GM18870 (cell line): ENCODE data around the gene PEA15.

Experiments
- ATAC-seq: cut with Tn5 transposase; IDR thresholded peaks from one replicate; pipeline ENCODE4 v1.9.1; 2021; ENCODE audit warnings: moderate library complexity; ENCODE audit not compliant: unreplicated experiment

PEA15 gene, protein sequence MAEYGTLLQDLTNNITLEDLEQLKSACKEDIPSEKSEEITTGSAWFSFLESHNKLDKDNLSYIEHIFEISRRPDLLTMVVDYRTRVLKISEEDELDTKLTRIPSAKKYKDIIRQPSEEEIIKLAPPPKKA

GRCh38 chr1:160205242-160206035, at the start of gene PEA15:
Gene PEA15 (plus strand): TSS chr1:160205384. CDS start chr1:160211545, 6,161 bp downstream.
- no peak for ATAC-seq

GRCh38 chr1:160156361-160156760, 48.8 kb upstream of the PEA15 start:
- no peak for ATAC-seq

GRCh38 chr1:160157174-160157573, 48.0 kb upstream of the PEA15 start:
- no peak for ATAC-seq

DNA sequence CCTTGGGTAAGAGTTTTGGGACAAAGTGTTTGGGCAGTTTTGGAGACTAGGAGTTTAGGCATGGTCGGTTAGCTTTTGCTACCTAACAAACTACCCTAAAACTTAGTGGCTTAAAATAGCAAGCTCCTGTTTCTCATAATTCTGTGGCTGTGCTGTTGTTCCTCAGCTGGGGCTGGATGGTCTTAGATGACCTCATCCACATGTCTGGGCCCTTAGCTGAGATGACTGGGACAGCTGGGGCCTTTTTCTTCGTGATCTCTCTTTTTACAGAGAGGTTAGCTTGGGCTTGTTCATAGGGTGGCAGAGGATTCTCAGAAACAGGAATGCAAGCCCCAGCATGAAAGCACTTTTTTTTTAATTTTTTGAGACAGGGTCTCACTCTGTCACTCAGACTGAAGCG, 47.2 kb upstream of the PEA15 start:
- no peak for ATAC-seq

DNA sequence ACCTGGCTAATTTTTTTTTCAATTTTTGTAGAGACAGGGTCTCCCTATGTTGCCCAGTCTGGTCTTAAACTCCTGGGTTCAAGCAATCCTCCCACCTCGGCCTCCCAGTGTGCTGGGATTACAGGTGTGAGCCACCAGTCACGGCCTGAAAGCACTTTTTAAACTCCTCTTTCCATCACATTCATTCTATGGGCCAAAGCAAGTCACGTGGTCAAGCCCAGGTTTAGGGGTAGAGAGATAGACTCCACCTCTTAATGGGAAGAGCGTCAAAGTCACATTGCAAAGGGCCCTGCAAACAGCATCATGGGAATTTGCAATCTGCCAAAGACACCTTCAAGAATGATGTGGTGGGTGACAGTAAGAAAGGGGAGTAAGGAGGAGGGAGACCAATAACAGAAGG, 46.6 kb upstream of the PEA15 start:
- no peak for ATAC-seq

GRCh38 chr1:160159846-160160245, 45.3 kb upstream of the PEA15 start:
- no peak for ATAC-seq

DNA sequence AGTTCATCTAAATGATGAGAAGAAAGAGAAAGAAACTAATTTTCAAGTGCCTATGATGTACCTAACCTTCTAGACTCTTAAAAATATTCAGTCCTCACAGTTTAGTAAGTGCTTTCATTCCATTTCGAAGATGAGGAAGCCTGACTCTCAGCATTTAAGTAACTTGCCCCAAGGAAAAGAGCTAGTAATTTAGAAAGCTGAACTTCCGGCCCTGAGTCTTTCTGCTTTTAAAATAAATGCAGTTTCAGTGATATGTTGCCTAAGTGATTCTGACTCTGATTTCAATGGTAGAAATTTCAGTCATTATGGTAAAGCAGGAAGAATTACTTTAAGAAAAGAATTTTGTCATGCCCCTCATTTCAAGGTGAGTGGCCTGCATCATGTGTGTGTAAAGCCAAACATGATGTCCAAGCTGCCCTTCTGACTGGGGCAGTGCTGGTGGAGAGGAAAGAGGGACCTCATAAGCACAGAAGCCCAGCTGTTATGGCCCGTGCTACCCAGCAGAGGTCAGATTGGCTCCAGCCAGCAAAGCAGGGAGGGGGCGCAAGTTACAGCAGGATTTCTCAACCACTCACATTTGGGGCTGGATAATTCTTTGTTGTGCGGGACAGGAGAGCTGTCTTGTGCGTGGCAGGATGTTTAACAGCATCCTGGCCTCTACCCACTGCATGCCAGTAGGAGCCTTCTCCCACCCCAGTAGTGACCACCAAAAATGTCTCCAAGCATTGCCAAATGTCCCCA, 43.0 kb upstream of the PEA15 start:
- ATAC-seq, result no peak

DNA sequence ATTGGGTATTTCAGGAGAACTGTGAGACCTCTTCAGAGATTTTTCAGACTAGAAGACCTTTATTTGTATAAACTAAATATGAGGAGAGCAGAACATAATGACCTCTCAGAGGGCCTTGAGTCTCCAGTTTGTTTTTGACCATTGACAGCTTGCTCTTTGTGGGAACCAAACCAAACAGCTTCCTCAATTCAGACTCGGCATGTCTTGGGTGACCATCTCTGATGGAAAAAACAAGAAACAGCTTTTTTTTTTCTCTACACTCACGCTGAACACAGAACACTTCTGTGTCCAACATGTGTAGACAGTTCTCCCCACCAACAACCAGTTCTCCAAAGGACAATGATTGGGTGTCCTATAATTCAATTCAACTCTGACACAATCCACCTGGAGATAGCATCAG, 42.3 kb upstream of the PEA15 start:
- ATAC-seq, result no peak

DNA sequence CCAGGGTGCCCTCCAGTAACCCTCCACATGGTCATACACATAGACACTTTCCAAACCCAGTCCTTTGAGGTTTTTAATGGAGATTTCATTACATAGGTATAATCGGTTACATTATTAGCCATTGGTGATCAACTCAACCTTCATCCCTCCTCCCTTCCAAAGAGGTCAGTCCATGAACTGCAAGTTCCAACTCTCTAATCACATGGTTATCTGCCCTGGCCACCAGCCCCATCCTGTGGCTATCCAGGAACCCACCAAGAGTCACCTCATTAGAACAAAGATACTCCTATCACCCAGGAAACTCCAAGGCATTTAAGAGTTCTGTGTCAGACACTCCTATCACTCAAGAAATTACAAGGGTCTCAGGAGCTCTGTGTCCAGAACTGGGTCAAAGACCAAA, 41.6 kb upstream of the PEA15 start:
- no peak for ATAC-seq

DNA sequence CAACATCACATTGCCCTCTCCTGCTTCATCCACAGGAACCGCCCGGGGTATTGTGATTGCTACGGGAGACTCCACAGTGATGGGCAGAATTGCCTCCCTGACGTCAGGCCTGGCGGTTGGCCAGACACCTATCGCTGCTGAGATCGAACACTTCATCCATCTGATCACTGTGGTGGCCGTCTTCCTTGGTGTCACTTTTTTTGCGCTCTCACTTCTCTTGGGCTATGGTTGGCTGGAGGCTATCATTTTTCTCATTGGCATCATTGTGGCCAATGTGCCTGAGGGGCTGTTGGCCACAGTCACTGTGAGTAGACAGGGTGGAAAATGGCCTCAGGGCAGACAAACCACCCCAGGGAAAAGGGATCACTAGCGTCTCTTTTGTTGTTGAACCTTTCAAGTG, 41.1 kb upstream of the PEA15 start:
- ATAC-seq, result no peak

DNA sequence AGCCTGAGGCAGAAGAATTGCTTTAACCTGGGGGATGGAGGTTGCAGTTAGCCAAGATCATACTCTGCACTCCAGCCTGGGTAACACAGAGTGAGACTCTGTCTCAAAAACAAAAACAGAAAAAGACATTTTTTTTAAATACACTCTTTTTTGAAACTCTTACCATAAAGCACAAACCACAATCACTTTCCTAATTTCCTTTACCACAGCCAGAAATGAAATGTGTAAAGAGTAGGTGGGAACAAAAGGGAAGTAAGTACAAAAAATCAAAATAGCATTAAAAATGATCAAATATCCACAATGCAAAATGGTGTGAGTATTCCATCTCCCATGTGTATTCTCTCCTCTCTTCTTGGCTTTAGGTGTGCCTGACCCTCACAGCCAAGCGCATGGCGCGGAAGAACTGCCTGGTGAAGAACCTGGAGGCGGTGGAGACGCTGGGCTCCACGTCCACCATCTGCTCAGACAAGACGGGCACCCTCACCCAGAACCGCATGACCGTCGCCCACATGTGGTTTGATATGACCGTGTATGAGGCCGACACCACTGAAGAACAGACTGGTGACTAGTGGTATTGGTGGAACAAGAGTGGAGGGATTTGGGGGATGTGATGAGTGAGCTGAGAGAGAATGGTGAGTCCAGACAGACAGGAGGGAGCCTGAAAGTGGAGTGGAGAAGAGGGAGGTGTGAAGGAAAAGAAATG, 38.9 kb upstream of the PEA15 start:
- no peak for ATAC-seq

DNA sequence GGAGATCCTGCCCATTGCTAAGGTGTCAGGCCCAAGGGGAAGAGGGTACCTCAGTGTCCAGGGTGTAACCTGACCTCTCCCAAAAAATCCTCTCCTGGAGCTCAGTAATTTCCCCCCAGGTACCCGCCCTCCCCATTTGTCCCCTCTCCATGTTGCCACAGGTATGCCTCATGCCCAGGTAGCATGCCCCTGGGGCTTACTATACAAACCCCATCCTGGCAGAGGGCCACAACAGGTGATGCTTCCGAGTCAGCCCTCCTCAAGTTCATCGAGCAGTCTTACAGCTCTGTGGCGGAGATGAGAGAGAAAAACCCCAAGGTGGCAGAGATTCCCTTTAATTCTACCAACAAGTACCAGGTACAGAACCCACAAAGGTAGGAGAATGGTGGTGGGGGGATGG, 38.1 kb upstream of the PEA15 start:
- ATAC-seq, result no peak

DNA sequence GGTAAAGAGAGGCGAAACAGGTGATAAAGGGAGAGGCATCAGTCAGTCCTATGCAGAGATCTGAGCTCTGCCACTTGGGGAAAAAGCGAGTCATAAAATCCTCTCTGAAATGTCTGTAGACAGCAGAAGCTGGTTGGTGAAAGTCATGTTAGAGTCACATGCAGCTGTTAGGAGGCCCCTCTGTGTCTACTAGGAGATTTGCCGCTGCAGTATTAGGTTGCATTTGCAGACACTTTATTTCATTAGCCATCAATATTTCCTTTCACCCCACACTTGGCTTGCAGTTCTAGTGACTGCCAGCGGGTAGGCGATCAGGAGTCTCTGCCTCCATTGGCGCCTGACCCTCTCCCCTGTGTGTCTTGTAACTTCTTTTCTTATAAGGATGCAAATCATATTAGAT, 37.6 kb upstream of the PEA15 start:
- ATAC-seq, result no peak

DNA sequence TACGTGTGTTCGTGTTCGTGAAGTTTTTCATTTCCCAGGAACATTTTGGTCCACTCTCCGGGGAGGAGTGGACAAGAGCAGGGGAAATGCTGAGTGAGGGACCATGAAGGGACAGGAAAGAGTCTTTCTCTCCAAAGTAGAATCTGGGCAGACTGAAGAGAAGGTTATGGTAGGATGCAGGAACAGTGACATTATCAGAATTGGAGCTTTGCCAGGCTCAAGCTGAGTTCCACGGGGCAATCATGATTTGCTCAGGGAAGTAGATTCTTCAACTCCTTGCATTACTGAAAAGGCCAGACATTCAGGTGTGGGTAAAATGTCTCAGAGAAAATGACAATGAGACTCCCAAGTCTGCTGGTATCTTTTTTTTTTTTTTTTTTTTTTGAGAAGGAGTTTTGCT, 37.2 kb upstream of the PEA15 start:
- no peak for ATAC-seq

DNA sequence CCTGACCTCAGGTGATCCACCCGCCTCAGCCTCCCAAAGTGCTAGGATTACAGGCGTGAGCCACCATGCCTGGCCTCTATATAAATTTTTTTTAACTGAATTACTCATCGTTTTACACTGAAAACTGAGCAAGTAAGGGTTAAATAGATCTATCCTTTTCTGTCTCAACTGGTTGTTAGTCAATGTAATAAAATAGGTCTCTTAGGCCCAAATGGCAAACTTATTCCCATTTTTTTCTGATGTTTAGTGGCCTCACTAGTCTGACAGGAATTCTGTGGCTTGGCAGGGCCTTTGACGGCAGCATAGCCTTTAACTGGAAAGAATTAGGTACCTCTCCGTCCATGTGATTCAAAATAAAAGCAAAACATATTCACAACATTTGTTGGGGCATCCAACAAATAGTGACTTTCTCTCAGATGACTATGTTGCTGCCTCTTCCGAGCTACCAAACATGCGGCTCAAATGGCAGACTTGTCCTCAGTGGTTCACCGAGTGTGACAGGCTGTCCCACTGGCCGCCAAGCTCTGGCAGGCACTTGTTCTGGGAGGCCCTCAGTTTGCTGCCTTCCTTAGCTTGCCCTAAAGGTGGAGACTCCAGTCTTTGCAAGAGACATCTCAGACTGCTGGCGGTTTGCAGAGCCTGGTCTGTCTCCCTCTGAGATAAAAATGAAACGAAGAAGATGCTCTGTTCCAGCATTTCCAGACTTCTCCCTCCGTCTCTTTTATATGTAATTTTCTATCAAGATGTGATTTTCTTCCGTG, 36.4 kb upstream of the PEA15 start:
- ATAC-seq, result no peak

DNA sequence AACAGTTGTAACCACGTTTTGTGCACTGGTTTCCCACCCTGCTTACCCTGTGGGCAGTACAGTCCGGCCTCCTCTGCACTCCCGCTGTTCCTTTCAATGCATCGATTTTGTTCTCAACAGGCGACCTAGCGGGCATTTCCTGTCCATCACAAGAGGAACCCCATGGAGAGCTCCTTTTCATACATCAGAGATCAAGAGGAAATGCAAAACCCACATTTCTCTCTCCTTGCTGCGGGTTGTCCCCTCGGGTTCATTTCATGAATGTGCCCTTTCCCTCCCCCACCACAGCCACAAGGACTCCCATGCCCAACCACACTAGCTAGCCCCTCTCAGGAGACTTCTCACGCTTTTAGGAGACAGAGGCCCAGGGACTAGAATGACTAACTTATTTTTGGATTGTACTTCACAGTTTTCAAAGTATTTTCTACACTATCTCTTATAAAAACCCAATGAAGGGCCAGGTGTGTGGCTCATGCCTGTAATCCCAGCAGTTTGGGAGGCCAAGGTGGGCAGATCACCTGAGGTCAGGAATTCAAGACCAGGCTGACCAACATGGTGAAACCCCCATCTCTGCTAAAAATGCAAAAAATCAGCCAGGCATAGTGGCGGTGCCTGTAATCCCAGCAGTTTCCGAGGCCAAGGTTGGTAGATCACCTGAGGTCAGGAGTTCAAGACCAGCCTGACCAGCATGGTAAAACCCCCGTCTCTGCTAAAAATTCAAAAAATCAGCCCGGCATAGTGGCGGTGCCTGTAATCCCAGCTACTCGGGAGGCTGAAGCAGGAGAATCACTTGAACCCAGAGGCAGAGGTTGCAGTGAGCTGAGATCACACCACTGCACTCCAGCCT, 35.4 kb upstream of the PEA15 start:
- peak; percentile 56 for ATAC-seq

GRCh38 chr1:160171354-160171753, 33.8 kb upstream of the PEA15 start:
- no peak for ATAC-seq

DNA sequence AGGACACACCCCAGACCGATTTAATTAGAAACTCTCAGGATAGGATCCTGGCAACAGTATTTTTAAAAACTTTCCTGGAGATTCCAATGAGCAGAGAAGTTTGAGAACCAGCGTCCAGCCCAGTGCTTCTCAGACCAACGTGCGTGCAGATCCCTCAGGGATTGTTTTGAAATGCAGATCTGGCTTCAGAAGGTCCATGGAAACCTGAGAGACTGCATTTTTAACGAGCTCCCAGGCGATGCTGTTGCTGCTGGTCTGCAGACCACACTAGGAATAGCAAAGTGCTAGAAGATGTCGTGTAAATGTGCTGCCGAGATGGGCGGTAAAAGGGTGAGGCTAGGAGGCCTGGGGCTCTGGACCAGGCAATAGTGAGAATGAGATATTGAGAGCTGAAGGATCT, 33.2 kb upstream of the PEA15 start:
- ATAC-seq, result no peak

GRCh38 chr1:160177231-160177630, 28.0 kb upstream of the PEA15 start:
- no peak for ATAC-seq

GRCh38 chr1:160177667-160178066, 27.5 kb upstream of the PEA15 start:
- no peak for ATAC-seq
